LNCaP clone FGC (cell line): ENCODE measurements around the gene BTLA.

ENCODE experiments used
- DNase-seq: peaks from one replicate; pipeline ENCODE4 v3.0.0-alpha.2; 2011; ENCODE audit warnings: low read depth
- H3K4me3 ChIP-seq: 2 replicates; pipeline ENCODE4 v1.5.1; 2011; ENCODE audit warnings: mild to moderate bottlenecking, low read depth, low read length, control low read depth
- CTCF ChIP-seq: IDR thresholded peaks from 2 replicates; pipeline ENCODE4 v1.5.1; 2012; ENCODE audit warnings: mild to moderate bottlenecking; ENCODE audit not compliant: control insufficient read depth, insufficient read depth; ENCODE audit errors: extremely low read depth

Gene BTLA

GRCh38 chr3:112486811-112487505 is 12.3 kb downstream of the BTLA start:
- no peak for TF ChIP-seq CTCF
- no peak for DNase-seq
- H3K4me3 ChIP-seq, result no peak overlapping the region

GRCh38 chr3:112484352-112484751 is 14.9 kb downstream of the BTLA start:
- no peak for TF ChIP-seq CTCF
- DNase-seq, result no peak
- no peak overlapping the region for H3K4me3 ChIP-seq

DNA sequence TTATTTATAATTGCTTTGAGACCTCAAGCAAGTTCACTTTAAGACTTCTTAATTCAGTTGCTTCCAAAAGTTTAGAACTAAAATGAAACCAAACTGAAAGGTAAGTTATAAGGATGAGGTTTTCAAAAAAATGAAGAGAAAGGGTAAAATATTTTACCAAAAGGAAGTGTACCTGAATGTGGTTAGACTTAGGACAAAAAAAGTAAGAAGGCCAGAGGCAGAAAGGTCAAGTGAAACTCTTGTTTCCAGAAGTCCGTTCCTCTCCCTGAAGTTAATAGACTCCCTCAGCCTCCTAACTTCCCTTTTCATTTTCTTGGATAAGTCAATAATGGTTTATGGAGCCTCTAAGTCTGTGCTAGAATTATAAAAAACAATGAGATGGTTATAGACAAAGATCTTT is 16.6 kb downstream of the BTLA start:
- H3K4me3 ChIP-seq, result no peak overlapping the region
- TF ChIP-seq CTCF, result no peak
- no peak for DNase-seq

DNA sequence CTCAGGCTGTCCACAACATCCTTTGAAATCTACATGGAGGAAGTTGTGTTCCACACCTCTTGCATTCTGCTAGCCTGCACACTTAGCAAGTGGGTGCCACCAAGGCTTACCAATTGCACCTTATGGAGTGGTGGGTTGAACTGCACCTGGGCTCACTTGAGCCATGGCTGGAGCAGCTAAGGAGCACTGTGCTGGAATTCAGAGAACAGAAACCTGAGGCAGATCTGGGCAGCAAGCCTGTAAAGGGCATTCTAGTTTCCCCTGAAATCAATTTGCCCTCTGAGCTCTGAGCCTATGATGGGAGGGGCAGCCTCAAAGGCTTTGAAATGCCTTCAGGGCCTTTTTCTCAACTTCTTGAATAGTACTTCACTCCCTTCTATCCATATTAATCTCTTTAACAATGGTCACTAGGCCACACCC is 18.0 kb downstream of the BTLA start:
- no peak overlapping the region for H3K4me3 ChIP-seq
- DNase-seq, result no peak
- no peak for TF ChIP-seq CTCF

DNA sequence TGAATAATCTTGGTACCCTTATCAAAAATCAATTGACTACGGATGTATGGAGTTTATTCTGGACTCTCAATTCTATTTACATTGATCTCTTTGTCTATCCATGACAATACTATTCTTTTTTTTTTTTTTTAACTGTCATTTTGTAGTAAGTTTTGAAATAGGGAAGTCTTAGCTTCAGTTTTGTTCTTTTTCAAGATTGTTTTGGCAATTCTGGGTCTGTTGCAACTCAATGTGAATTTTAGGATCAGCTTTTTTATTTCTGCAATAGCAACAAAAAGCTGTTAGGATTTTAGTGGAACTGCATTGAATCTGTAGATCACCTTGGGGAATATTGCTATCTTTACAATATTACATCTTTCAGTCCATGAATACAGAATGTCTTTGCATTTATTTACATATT is 21.4 kb downstream of the BTLA start:
- H3K4me3 ChIP-seq, result no peak overlapping the region
- DNase-seq, result no peak
- no peak for TF ChIP-seq CTCF

DNA sequence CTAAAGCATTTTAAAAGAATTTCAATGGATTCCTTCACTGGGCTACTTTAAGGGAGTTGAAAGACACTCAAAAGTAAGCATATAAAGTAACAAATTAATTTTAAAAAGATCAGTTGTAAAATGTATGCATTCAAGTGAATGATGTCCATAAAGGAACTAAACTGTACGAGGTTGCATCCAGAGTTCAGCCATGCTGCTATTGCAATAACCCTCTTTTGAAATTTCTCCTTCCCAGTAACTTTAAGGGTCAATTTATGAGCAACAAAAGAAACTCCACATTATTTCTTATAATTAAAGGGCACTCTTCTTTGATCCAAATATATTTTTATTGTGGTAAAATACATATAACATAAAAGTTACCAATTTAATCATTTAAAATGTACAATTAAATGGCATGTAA is 22.9 kb downstream of the BTLA start:
- H3K4me3 ChIP-seq, result no peak overlapping the region
- TF ChIP-seq CTCF, result no peak
- no peak for DNase-seq

DNA sequence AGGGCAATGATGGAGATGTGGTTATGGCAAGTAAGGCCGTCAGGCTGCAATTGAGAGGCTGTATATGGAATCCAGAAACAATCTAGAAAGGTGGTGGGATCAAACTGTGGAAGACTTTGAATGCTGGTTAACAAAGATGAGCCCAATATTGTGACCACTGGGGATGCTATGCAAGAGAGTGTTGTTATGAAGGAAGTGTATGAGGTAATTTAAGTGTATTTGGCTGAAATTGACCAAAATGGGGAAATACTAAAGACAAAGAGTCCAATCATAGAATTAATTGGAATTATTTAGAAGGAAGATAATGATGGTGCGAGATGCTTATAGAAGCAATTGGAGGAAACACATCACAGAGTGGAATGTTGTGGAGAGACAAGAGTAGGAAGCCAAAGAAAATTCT is 24.5 kb downstream of the BTLA start:
- no peak for DNase-seq
- no peak for TF ChIP-seq CTCF
- H3K4me3 ChIP-seq, result no peak overlapping the region
